IPS DF 6.9 (cell line): ENCODE measurements around the gene DDX56.

Source experiments
- DNase-seq: peaks from one replicate; pipeline ENCODE4 v3.0.0-alpha.2; 2013; ENCODE audit warnings: low read depth, low spot score
- H3K27ac ChIP-seq: one replicate; pipeline ENCODE4 v1.5.1; 2013; ENCODE audit warnings: low read length, control low read depth
- H3K27me3 ChIP-seq: 2 replicates; pipeline ENCODE4 v1.6.1; 2013; ENCODE audit warnings: mild to moderate bottlenecking, low read length; ENCODE audit not compliant: control insufficient read depth, insufficient read depth
- H3K36me3 ChIP-seq: 2 replicates; pipeline ENCODE4 v1.6.1; 2013; ENCODE audit warnings: low read length; ENCODE audit not compliant: control insufficient read depth, insufficient read depth
- H3K4me1 ChIP-seq: 2 replicates; pipeline ENCODE4 v1.6.1; 2013; ENCODE audit warnings: low read length; ENCODE audit not compliant: control insufficient read depth, insufficient read depth
- H3K4me3 ChIP-seq: 2 replicates; pipeline ENCODE4 v1.5.1; 2013; ENCODE audit warnings: mild to moderate bottlenecking, low read length
- H3K9me3 ChIP-seq: 2 replicates; pipeline ENCODE4 v1.6.1; 2013; ENCODE audit warnings: low read length, inconsistent platforms; ENCODE audit not compliant: control insufficient read depth, insufficient read depth
- WGBS: extraction: QIAGEN DNeasy Blood & Tissue Kit; methylation state at CpG from one replicate; pipeline ENCODE4 v1.1.7; 2013; ENCODE audit warnings: mixed read lengths, missing lambda C conversion rate; ENCODE audit not compliant: insufficient read length, insufficient coverage; 5-methylcytosine and 5-hydroxymethylcytosine counted together

DDX56 gene

DNA sequence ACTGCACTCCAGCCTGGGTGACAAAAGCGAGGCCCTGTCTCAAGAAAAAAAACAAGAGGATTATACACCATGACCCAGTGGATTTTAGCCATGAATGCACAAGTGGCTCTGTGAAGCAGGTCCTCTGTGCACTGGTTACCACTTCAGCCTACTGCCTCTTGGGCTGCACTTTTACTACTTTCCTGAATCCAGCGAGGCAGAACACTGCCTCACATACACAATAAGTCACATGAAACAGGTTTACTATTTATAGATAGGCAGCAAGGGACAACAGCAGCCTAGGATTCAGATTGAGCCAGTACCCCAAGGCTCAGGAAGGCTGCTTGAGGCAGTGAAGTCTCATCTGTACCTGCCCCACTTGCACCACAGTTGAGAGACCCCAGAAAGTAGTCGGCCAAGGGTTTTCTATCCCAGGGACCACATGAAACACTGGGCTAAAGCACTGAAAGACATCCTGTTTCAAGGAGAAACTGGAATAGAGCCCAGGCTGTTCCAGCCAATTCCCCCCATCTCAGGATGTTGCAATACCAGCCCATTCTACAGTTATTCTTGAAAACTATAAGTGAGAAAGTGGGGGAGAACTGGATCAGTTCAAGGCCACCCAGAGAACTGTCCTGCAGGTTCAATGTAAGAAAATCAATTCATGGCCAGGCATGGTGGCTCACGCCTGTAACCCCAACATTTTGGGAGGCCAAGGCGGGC lies 22.4 kb upstream of the DDX56 start:
- no CpG with 5 or more reads among the region's 5 CpGs for WGBS
- no peaks in the 10 kb centered on the region for H3K9me3 ChIP-seq
- H3K27ac ChIP-seq: no peak overlapping the region
- no peak overlapping the region for H3K4me3 ChIP-seq
- no peaks in the 10 kb centered on the region for H3K27me3 ChIP-seq
- H3K4me1 ChIP-seq: no peaks in the 10 kb centered on the region
- DNase-seq: no peak
- no peaks in the 10 kb centered on the region for H3K36me3 ChIP-seq

DNA sequence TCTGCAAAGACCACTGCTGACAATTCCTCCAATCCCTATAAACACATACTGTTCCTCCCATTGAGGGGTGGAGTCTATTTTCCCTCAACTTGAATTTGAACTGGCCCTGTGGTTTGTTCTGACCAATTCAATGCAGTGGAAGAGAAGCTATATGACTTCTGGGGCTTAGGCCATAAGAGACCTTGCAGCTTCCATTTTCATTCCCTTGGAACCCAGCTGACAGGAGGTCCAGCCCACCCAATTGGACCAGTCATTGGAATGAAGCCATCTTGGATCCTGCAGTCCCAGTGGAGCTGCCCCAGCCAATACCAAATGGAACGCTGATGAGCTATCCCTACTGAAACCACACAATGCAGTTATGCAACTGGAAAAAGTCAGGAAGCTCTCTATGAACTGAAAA lies 17.2 kb upstream of the DDX56 start:
- H3K4me3 ChIP-seq: no peak overlapping the region
- no peaks in the 10 kb centered on the region for H3K9me3 ChIP-seq
- no peak overlapping the region for H3K27ac ChIP-seq
- H3K36me3 ChIP-seq: no peaks in the 10 kb centered on the region
- H3K4me1 ChIP-seq: no peaks in the 10 kb centered on the region
- DNase-seq: no peak
- no peaks in the 10 kb centered on the region for H3K27me3 ChIP-seq
- no CpG with 5 or more reads among the region's 1 CpG for WGBS

DNA sequence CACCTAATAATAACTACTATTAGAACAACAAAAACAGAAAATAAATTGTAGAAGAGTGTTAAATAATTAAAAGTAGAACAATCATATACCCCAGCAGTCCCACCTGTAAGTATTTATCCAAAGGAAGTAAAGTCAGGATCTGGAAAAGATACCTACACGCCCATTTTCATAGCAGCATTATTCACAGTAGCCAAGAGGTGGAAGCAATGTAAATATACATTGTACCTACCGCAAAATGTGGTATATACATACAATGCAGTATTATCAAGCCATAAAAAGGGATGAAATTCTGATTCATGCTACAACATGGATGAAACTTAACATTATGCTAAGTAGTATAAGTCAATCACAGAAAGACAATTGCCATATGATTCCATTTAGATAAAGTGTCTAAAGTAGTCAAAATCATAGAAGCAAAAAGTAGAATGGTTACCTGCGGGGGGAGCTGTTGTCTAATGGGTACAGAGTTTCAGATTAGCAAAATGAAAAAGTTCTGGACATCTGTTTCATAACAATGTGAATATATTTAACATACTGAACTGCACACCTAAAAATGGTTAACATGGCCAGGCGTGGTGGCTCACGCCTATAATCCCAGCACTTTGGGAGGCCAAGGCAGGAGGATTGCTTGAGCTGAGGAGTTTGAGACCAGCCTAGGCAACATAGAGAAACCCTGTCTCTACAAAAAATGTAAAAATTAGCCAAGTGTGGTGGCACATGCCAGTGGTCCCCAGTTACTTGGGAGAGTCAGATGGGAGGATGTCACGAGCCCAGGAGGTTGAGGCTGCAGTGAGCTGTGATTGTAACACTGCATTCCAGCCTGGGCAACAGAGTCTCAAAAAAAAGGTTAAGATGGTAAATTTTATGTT lies 14.4 kb upstream of the DDX56 start:
- no peak overlapping the region for H3K27ac ChIP-seq
- no peak overlapping the region for H3K4me3 ChIP-seq
- H3K4me1 ChIP-seq: no peaks in the 10 kb centered on the region
- H3K36me3 ChIP-seq: no peaks in the 10 kb centered on the region
- no peak for DNase-seq
- H3K9me3 ChIP-seq: no peaks in the 10 kb centered on the region
- H3K27me3 ChIP-seq: no peaks in the 10 kb centered on the region
- no CpG with 5 or more reads among the region's 6 CpGs for WGBS

DNA sequence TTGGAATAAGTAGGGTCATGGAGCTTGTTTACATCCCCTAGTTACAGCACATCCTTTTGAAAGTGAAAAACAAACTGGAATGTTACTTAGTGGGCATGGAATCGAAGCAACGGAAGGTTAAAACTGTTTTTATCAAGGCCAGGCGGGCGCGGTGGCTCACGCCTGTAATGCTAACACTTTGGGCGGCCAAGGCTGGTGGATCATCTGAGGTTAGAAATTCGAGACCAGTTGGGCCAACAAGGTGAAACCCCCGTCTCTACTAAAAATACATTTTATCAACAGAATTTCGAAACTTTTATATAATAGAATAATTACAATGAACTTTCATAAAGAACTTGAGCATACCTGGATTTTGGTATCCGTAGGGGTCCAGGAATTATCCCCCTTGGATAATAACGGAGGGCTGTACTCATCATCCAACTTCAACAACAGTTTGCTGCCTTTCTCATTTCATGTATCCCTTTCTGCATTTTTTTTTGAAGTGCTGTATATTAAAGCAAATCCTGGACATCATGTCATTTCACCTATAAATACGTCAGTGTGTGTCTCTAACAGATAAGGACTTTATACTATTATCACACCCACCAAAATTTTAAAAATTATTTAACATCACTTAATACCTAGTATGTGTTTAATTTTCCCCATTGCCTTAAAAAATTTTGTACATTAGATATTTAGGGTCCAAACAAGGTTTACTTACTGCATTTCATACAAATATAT lies 9.6 kb upstream of the DDX56 start:
- no peak overlapping the region; the same call in 1 of the 2 replicates for H3K4me3 ChIP-seq
- H3K27ac ChIP-seq: no peak overlapping the region
- H3K9me3 ChIP-seq: no peaks in the 10 kb centered on the region
- H3K4me1 ChIP-seq: peaks cover 2% of the 10 kb centered on the region; the same call in 1 of the 2 replicates
- H3K36me3 ChIP-seq: peaks cover 5% of the 10 kb centered on the region; the same call in 1 of the 2 replicates
- WGBS: no CpG with 5 or more reads among the region's 13 CpGs
- H3K27me3 ChIP-seq: no peaks in the 10 kb centered on the region
- no peak for DNase-seq

DNA sequence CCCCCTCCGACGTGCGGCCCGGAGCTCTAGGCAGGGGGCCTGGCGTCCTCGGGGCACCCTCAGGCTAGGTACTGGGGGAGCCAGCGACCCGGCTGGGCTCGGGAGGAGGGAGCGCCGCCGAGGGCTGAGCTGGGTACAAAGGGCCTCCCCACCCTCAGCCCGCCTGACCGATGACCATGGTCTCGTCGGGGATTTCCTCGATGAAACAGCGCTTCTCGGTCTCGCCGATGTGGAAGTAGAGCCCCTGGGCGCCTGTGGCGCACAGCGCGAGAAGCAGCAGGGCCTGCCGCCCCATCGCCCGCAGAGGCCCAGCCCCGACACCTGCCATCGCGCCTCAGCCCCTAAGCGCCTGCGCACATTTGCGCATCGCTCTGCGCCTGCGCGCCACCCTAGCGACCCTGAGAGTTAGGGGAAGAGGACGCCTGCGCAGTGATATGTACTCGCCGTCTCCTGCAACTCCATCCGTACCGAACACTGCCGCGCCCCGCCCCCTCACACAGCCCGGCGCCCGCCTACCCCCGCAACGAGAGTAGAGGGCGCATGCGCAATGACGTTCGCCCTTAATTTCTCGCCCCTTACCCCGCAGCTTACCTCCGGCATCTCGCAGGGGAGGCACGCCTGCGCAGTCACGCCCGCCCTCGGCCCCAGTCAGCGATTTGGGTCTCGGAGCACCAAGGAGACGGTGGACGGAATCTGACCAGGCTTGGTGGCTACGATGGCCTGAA lies 8.3 kb upstream of the DDX56 start, which contains the start of gene TMED4:
Gene TMED4, minus strand, starts transcription at position 353 of the 725 bp plus-strand sequence. Its CDS starts 25 bp downstream, at position 328.
- H3K9me3 ChIP-seq: no peaks in the 10 kb centered on the region
- H3K36me3 ChIP-seq: peaks cover 5% of the 10 kb centered on the region; the same call in 1 of the 2 replicates
- no CpG with 5 or more reads among the region's 71 CpGs for WGBS
- no peak within 1 kb of the TSS for H3K27ac ChIP-seq
- H3K4me1 ChIP-seq: peaks cover 2% of the 10 kb centered on the region; the same call in 1 of the 2 replicates
- peak within 1 kb of the TSS; percentile 65; the same call in 1 of the 2 replicates for H3K4me3 ChIP-seq
- peak; percentile 95 for DNase-seq
- H3K27me3 ChIP-seq: no peaks in the 10 kb centered on the region

DNA sequence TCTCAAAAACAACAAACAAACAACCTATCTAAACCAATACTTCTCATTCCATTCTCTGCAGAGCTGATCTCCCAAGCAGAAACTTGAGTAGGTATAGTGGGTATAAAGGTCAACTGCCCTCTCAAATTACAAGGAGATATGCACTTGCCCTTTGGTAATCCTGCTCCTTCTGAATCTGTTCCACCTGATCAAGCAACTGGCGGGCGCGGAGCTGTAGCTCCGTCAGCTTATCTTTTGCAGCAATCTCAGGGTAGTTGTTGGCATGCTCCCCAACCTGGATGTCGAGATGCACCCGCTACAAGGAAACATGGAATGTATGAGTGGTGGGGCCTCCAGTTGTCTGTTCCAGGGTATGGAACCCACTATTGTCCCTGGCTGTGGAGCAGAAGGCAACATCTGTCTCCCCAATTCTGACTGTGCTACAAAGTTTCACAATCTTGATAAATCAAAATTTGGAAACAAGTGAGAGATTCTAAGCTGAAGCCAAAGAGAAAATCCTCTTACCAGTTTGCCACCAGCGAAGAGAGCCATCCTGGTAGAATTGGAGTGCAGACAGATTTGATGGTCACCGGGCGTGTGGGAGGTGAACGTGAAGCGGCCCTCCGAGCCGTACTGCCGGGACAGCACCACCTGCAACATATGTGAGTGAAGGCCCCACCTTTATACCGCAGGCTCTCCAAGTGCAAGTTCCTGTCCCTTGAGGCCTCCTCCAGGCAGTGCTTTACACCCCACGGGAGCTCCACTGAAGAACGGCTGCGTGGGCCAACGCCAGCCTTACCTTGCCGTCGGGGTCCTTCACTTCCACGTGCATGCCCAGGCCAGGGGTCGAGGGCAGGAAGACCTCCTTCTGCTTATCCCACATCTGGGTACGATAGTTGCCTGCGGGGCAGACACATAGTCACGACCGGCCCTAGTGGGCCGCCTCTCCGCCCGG lies 7.5 kb upstream of the DDX56 start:
- peaks cover 2% of the 10 kb centered on the region; the same call in 1 of the 2 replicates for H3K4me1 ChIP-seq
- no peak overlapping the region for H3K27ac ChIP-seq
- H3K9me3 ChIP-seq: no peaks in the 10 kb centered on the region
- no peaks in the 10 kb centered on the region for H3K27me3 ChIP-seq
- peaks cover 5% of the 10 kb centered on the region; the same call in 1 of the 2 replicates for H3K36me3 ChIP-seq
- H3K4me3 ChIP-seq: peak overlapping the region; percentile 64; the same call in 1 of the 2 replicates
- WGBS: no CpG with 5 or more reads among the region's 30 CpGs
- DNase-seq: no peak

DNA sequence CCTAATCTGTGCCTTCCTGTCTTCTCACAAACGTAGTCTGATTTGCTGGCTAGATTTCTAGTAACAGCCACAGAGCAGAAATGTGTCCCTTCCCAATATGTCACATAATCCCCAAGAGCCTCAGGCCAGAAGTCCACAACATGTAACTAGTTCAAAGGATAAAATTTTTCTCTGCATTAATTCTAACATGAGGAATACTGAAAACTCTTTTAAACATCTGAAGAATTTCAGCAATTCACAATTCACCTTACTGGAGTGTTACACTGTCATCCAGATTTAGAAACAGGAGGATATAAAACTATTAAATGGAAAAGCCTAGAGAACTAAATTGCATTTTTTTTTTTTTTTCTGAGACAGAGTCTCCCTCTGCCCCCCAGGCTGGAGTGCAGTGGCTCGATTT lies 2.5 kb upstream of the DDX56 start:
- WGBS: no CpG with 5 or more reads among the region's 2 CpGs
- Histone ChIP-seq H3K4me3 (no peak overlapping the region), H3K36me3 (peaks cover 19% of the 10 kb centered on the region), H3K27ac (no peak overlapping the region), H3K4me1 (peaks cover 2% of the 10 kb centered on the region), H3K9me3 (no peaks in the 10 kb centered on the region), H3K27me3 (no peaks in the 10 kb centered on the region)
- DNase-seq: no peak

DNA sequence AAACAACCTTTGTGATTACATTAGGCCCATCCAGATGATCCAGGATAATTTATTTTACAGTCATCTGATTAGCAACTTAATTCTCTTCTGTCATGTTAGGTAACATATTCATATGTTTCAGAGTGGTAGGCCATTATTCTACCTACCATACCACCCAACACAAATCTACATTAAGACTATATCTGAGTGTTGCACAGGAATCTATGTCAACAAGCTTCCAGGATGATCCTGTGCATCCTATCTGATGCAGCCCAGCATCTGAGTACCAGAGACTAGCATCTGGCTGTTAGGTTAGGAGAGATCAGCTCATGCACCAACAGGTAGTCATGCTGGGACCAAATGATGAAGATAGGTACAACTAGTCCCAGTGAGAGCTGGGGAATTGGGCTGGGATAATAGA lies 1.3 kb upstream of the DDX56 start:
- H3K36me3 ChIP-seq: peaks cover 26% of the 10 kb centered on the region
- H3K27me3 ChIP-seq: no peaks in the 10 kb centered on the region
- no peak for DNase-seq
- no peaks in the 10 kb centered on the region; the same call in none of the 2 replicates for H3K4me1 ChIP-seq
- no peak overlapping the region for H3K4me3 ChIP-seq
- H3K27ac ChIP-seq: no peak overlapping the region
- H3K9me3 ChIP-seq: no peaks in the 10 kb centered on the region

DNA sequence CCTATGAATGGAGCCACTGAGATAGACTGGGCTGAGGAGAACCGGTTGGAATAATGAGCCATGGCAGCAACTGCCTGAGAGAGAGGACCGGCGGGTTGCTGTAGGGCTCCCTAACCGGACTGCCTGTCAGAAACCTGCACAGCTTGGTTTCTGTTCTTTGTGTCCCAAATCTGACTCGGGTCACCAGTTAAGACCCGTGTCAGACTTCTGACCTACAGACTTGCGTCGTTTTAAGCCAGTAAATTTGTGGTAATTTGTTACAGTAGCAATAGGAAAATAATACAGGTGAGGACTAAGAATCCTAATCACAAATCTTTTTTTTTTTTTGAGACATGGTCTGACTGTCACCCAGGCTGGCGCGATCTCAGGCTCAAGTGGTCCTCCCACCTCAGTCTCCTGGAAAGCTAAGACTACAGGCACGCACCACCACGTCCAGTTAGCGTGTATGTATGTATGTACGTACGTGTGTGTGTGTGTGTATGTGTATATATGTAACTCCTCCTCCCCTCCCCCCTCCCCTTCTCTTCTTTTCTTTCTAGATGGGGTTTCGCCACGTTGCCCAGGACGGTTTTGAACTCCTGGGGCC lies 672 bp upstream of the DDX56 start:
- no peak overlapping the region for H3K27ac ChIP-seq
- no peak for DNase-seq
- peak overlapping the region; percentile 71; the same call in 1 of the 2 replicates for H3K4me3 ChIP-seq
- no CpG with 5 or more reads among the region's 18 CpGs for WGBS
- H3K27me3 ChIP-seq: no peaks in the 10 kb centered on the region
- no peaks in the 10 kb centered on the region; the same call in none of the 2 replicates for H3K4me1 ChIP-seq
- H3K9me3 ChIP-seq: no peaks in the 10 kb centered on the region
- peaks cover 30% of the 10 kb centered on the region for H3K36me3 ChIP-seq
